ENCODE measurements around the gene MEGF11. TPM values are rescaled to one million over a fixed set of nuclear protein-coding genes. Genes with fewer than 3 reads are reported as not detected.

Gene MEGF11
- total and polyA plus RNA-seq, 8 donors, result 2.6 to 17.4 (median 9.9) TPM; not detected in 1

DNA sequence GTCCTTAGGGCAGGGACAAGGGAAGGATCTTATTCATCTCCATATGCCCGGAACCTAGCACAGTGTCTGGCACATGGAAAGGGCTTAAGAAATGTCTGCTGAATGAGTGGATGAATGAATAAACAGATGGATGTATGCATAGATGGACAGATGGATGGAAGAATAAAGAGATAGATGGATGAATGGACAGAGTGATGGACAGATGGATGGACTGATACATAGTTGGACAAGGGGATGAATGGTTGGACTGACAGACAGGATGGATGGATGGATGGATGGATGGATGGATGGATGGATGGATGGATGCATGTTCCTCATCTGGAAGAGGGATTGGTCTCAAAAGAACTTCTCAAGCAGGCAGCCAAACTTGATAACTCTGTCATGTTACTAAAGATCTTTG lies 177.6 kb downstream of the MEGF11 start:
- TF ChIP-seq, protein P1, sequence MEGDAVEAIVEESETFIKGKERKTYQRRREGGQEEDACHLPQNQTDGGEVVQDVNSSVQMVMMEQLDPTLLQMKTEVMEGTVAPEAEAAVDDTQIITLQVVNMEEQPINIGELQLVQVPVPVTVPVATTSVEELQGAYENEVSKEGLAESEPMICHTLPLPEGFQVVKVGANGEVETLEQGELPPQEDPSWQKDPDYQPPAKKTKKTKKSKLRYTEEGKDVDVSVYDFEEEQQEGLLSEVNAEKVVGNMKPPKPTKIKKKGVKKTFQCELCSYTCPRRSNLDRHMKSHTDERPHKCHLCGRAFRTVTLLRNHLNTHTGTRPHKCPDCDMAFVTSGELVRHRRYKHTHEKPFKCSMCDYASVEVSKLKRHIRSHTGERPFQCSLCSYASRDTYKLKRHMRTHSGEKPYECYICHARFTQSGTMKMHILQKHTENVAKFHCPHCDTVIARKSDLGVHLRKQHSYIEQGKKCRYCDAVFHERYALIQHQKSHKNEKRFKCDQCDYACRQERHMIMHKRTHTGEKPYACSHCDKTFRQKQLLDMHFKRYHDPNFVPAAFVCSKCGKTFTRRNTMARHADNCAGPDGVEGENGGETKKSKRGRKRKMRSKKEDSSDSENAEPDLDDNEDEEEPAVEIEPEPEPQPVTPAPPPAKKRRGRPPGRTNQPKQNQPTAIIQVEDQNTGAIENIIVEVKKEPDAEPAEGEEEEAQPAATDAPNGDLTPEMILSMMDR (IDR thresholded peaks at IDR 0.05), result no peak
- DNase-seq (no peak), ATAC-seq (no peak)
- Histone ChIP-seq H3K4me3 (no peak overlapping the region), H3K27ac (no peak overlapping the region), H3K27me3 (peaks cover 0 to 36% of the 10 kb centered on the region in 2 donors), H3K9me3 (no peaks in the 10 kb centered on the region), H3K4me1 (no peaks in the 10 kb centered on the region), H3K36me3 (no peaks in the 10 kb centered on the region)
- intact Hi-C loops (cut with DNase I), result no loop called here

DNA sequence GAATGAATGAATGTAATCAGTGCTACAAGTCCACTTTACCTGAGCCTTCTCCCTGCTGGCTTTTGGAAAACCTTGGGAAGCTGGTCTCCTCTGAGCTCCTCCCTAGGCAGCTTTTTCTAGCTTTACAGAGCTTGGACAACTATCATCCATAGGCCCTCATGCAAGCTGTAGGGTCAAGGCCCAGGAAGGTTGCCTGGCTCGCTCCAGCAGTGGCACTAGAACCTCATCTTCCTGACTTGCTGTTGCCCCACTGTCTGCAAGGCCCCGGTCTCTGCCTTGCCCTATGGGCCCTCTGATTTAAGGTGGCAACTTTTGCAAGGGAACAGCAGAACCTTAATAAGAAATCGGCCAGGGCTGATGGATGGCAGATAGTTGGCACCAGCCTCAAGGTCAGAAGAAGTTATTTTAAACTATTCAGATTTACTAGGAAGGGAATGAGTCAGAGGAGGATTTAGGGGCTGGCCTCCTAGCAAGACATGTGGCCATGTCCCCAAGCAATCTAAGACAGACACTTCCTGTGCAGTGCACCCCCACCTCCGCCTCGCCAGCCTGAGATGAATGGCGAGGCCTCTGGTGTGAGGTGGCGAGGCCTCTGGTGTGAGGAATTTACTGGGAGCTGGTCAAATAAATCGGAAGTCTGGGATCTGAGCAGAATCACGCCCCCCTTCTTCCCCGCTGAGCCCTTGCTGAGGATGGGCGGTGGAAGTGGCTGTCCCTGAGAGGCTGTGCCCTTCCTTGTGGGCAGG lies 180.8 kb downstream of the MEGF11 start:
- H3K27me3 ChIP-seq, result peaks cover 0 to 5% of the 10 kb centered on the region in 2 donors
- H3K4me1 ChIP-seq, result no peaks in the 10 kb centered on the region
- TF ChIP-seq, protein P1 (IDR thresholded peaks at IDR 0.05), result no peak
- intact Hi-C loops (cut with DNase I), result no loop called here
- H3K9me3 ChIP-seq, result no peaks in the 10 kb centered on the region
- no peak overlapping the region for H3K27ac ChIP-seq
- DNase-seq (no peak), ATAC-seq (no peak)
- no peak overlapping the region for H3K4me3 ChIP-seq
- no peaks in the 10 kb centered on the region for H3K36me3 ChIP-seq

DNA sequence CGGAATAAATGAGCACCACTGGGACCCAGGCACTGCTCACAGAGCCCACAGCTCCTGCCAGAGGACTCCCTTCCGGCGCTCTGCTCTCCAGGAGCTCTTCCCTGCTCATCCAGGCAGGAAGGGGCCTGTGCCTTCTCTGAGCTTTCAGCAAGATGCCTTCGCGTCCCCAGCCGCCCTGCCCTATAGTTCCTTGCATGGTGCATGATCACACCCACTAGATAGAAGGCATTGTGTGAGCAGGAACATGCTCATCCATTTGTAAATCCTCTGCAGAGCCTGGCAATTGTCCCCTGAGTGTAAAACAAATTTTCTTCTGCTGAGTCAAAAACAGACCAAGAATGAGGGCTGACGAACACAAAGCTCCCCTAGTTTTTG lies 181.6 kb downstream of the MEGF11 start:
- ATAC-seq (no peak), DNase-seq (no peak)
- Histone ChIP-seq H3K27me3 (no peaks in the 10 kb centered on the region), H3K27ac (no peak overlapping the region), H3K9me3 (no peaks in the 10 kb centered on the region), H3K36me3 (no peaks in the 10 kb centered on the region), H3K4me3 (no peak overlapping the region), H3K4me1 (no peaks in the 10 kb centered on the region)
- TF ChIP-seq, protein P1 (IDR thresholded peaks at IDR 0.05), result no peak
- intact Hi-C loops (cut with DNase I), result no loop called here

DNA sequence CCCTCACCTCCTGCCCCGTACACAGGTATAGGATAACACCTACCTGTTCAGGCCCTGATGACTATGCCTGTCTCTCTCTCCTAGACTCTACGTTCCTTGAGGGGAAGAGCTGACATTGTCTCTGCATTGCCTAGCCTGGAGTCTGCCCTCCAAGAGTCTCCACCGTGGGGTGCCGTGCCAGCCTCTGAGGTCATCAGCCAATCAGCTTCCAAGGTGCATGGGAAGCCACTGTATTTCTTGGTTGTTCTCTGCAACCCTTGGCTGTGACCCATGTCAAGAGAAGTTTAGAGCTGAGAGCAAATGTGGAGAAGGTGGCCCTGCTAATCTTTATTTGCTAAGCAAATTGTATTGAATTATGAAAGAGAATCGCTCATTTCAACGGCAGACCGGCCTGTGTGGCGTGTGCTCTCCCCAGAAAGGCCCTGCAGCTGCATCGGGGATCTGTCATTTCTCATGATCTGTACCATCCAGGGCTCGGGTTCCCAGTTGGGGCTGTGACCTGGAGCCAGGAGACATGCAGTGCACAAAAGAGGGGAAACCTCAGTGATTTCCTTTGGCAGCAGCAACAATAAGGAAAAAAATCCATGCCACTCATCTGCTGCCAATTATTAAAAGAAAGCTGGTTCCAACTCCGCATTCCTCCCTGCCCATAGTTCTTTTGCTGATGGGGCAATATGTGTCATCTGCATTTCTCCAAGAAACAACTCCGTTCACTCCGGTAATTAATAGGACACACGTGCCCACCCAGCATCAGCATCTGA lies 182.2 kb downstream of the MEGF11 start:
- intact Hi-C loops (cut with DNase I), result no loop called here
- no peak for DNase-seq
- no peak for ATAC-seq

More for the DNA sequence above, 182.2 kb downstream of the MEGF11 start:
- Histone ChIP-seq H3K36me3 (no peaks in the 10 kb centered on the region), H3K9me3 (no peaks in the 10 kb centered on the region), H3K4me1 (no peaks in the 10 kb centered on the region), H3K4me3 (no peak overlapping the region), H3K27ac (no peak overlapping the region), H3K27me3 (no peaks in the 10 kb centered on the region)
- TF ChIP-seq, protein P1 (IDR thresholded peaks at IDR 0.05), result no peak

Measured in left lung (tissue), 10 donors.